ENCODE results near the gene UBE2C. TPM values are rescaled to one million over a fixed set of nuclear protein-coding genes. Genes with fewer than 3 reads are reported as not detected.

Gene UBE2C
- total RNA-seq, 1 donor from 2014 or later, result 447 TPM

DNA sequence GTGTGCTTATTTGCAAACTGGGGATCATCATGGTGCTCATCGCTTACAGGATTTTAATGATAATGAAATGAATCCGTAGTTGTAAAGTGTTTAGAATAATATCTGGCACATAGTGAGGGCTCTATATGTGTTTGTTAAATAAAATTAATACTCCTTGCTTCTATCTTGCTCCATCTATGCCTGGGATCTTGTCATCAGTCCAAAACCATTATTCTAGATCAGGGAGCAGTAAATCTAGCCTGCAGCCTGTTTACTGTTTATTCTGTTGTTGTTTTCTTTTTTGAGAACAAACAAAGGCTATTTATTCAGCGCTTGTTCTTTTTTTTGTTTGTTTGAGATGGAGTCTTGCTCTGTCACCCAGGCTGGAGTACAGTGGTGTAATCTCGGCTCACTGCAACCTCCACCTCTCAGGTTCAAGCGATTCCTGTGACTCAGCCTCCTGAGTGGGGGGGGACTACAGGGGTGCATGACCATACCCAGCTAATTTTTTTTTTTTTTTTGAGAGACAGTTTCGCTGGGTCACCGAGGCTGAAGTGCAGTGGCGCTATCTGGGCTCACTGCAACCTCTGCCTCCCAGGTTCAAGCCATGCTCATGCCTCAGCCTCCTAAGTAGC, 36.6 kb downstream of the UBE2C start:
- TF ChIP-seq, protein P1, sequence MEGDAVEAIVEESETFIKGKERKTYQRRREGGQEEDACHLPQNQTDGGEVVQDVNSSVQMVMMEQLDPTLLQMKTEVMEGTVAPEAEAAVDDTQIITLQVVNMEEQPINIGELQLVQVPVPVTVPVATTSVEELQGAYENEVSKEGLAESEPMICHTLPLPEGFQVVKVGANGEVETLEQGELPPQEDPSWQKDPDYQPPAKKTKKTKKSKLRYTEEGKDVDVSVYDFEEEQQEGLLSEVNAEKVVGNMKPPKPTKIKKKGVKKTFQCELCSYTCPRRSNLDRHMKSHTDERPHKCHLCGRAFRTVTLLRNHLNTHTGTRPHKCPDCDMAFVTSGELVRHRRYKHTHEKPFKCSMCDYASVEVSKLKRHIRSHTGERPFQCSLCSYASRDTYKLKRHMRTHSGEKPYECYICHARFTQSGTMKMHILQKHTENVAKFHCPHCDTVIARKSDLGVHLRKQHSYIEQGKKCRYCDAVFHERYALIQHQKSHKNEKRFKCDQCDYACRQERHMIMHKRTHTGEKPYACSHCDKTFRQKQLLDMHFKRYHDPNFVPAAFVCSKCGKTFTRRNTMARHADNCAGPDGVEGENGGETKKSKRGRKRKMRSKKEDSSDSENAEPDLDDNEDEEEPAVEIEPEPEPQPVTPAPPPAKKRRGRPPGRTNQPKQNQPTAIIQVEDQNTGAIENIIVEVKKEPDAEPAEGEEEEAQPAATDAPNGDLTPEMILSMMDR (conservative IDR thresholded peaks at IDR 0.05; ENCODE audit: low read depth, low read length), result no peak
- no peak for DNase-seq (ENCODE audit: low read depth)
- H3K4me3 ChIP-seq (ENCODE audit: low read depth, low read length), result no peak overlapping the region

DNA sequence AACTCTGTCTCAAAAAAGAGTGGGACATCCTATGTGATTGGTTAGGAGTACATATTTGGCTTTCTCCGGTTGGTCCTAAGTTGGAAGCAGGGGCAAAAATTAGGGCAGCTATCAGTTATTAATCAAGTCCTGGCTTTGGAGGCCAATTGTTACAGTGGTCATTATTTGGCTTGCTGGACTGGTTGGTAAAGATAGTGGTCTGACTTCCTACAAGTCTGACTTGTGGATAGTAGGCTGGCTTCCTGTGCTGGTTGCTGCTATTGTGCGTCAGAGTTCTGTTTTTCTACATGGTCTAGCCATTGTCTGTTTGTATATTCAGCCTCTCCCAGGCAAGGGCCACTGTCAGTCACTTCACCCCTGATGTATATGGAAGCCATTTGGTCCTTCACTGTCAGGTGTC, 37.8 kb downstream of the UBE2C start:
- no peak overlapping the region for H3K4me3 ChIP-seq (ENCODE audit: low read depth, low read length)
- TF ChIP-seq, protein P1 (conservative IDR thresholded peaks at IDR 0.05; ENCODE audit: low read depth, low read length), result no peak
- DNase-seq (ENCODE audit: low read depth), result no peak

DNA sequence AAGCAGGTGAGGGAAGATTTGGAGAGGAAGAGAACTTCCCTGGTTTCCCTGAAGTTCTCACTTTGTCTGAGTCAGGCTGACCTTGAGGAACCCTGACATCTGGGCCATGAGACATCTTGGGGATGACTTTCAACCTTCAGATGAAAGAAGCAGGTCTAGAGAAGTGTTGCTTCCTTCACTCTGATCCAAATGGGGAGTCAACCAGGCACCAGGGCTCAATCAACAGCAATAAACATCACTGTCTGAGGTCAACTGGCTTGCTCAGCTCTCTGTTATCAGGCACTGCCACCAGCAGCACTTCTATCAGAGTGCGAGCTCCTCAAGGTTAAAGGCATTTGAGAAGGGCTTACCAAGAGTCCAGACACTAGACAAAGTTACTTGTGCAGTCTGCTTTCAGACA, 38.5 kb downstream of the UBE2C start:
- TF ChIP-seq, protein P1 (conservative IDR thresholded peaks at IDR 0.05; ENCODE audit: low read depth, low read length), result no peak
- no peak overlapping the region for H3K4me3 ChIP-seq (ENCODE audit: low read depth, low read length)
- DNase-seq (ENCODE audit: low read depth), result no peak

DNA sequence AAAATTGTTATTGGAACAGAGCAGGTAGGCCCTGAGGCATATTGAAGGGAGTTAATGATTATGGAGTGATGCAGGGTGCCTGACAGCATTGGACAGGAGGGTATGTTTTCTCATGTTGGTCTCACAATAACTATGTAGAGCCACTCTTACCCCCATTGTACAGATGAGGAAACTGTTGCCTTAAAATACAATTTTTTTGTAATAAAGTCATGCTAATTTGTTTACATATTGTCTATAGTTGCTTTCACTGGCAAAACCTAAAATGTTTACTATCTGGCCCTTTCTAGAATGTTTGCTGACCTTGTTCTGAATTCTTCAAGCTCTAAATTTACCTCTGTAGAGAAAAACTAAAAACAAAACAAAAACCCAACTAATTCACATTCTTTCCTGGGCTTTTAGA, 39.1 kb downstream of the UBE2C start:
- TF ChIP-seq, protein P1 (conservative IDR thresholded peaks at IDR 0.05; ENCODE audit: low read depth, low read length), result no peak
- no peak for DNase-seq (ENCODE audit: low read depth)
- H3K4me3 ChIP-seq (ENCODE audit: low read depth, low read length), result no peak overlapping the region

DNA sequence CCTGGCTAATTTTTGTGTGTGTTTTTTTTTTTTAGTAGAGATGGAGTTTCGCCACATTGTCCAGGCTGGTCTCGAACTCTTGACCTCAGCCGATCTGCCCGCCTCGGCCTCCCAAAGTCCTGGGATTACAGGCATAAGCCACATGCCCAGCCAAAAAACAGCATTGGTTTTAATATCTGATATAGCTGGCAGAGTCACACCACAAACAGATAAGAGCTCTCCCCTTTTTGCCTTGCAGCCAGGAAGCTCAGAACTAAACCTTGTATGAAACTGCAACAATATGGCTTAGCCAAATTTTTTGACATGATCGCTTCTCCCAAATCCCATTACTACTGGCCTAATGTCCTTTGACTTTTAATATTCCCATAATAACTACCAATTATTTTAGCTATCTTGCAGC, 39.9 kb downstream of the UBE2C start:
- TF ChIP-seq, protein P1 (conservative IDR thresholded peaks at IDR 0.05; ENCODE audit: low read depth, low read length), result no peak
- no peak for DNase-seq (ENCODE audit: low read depth)
- no peak overlapping the region for H3K4me3 ChIP-seq (ENCODE audit: low read depth, low read length)

DNA sequence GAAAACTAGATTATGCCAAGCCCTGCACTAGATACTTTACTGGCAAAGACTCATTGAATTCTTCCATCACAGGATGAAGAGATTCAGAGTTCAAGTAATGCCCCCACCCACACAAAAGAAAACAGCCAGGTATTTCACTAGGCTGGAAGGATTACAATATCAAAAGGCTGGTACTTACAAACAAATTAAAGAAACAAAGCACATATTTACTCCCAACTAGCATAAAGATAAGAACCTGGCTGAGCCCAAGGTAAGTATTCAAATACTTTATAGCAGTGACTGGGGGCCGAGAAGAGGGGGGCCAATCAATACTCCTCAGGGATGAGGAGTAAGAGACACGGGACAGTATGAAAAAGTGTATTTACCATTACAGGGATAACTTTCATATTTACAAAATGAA, 41.0 kb downstream of the UBE2C start:
- H3K4me3 ChIP-seq (ENCODE audit: low read depth, low read length), result no peak overlapping the region
- no peak for DNase-seq (ENCODE audit: low read depth)
- TF ChIP-seq, protein P1 (conservative IDR thresholded peaks at IDR 0.05; ENCODE audit: low read depth, low read length), result no peak
